HCT116 (cell line): ENCODE results near the gene TAS1R1. TPM values are rescaled to one million over a fixed set of nuclear protein-coding genes. Genes with fewer than 3 reads are reported as not detected.

Experiments
- ATAC-seq: fragments of 200-7000 bp; cut with Tn5 transposase; 2 replicates; pipeline ENCODE4 v1.9.1; 2020; ENCODE audit warnings: mild to moderate bottlenecking, moderate library complexity
- BruUV-seq: library from RNA; stranded (reverse); fragments of 400-500 nt; replicated peaks from 2 replicates; lab custom pipeline; 2021; lab: Mats Ljungman, UMichigan
- CTCF ChIA-PET: fragments of 300-600 bp; sonication (Branson Sonifier 250); formaldehyde crosslinking; loops from one replicate; lab custom pipeline; 2021; ENCODE audit warnings: antibody characterized with exemption; lab: Charles Lee
- POLR2A ChIA-PET: fragments of 300-600, 350-600 bp; sonication (Branson Sonifier 250); formaldehyde crosslinking; loops from one replicate; lab custom pipeline; 2021; ENCODE audit warnings: antibody characterized with exemption; lab: Charles Lee
- RAD21 ChIA-PET, 2 experiments: fragments of 300-600 bp; sonication (Branson Sonifier 250); formaldehyde crosslinking; loops; one replicate each; lab custom pipeline; 2023; ENCODE audit warnings: low total read pairs in 2 of 2; ENCODE audit not compliant: uncharacterized antibody in 2 of 2, unreplicated experiment in 2 of 2, low non-redundant PET in 1 of 2; lab: Charles Lee
- DNase-seq: peaks from one replicate; pipeline ENCODE4 v3.0.0-alpha.2; 2010; ENCODE audit warnings: low read depth, low spot score
- H2AFZ ChIP-seq: fragments of 200-600 bp; shearing (Covaris generic), sonication (generic); 2 replicates; pipeline ENCODE4 v1.6.1; 2017; ENCODE audit warnings: low read depth, mixed run types, mixed read lengths, antibody characterized with exemption, low read length; ENCODE audit not compliant: poor library complexity, severe bottlenecking
- H3K27ac ChIP-seq: 2 replicates; pipeline ENCODE4 v1.5.1; 2012; ENCODE audit warnings: low read depth, low read length
- H3K27me3 ChIP-seq: fragments of 200-600 bp; sonication (generic); 2 replicates; pipeline ENCODE4 v1.6.1; 2016; ENCODE audit warnings: mixed run types, low read length, mixed read lengths; ENCODE audit not compliant: insufficient read depth
- H3K36me3 ChIP-seq, 2 experiments: fragments of 200-500 bp in 1 of 2; fragments of 200-600 bp in 1 of 2; sonication (Bioruptor generic) in 1 of 2; sonication (generic) in 1 of 2; 2 replicates each; pipeline versions ENCODE4 v1.5.1 to v1.6.1; 2014 to 2016; ENCODE audit warnings: low read length in 2 of 2, inconsistent platforms in 1 of 2, mixed read lengths in 1 of 2, mixed run types in 1 of 2; ENCODE audit not compliant: insufficient read depth in 2 of 2, control insufficient read depth in 1 of 2
- H3K4me1 ChIP-seq, 2 experiments: fragments of 200-600 bp in 1 of 2; sonication (generic) in 1 of 2; 2 replicates each; pipeline versions ENCODE4 v1.5.1 to v1.6.1; 2012 to 2017; ENCODE audit warnings: low read length in 2 of 2, inconsistent platforms in 1 of 2, mild to moderate bottlenecking in 1 of 2, mixed read lengths in 1 of 2, mixed run types in 1 of 2, moderate library complexity in 1 of 2; ENCODE audit not compliant: insufficient read depth in 2 of 2, control insufficient read depth in 1 of 2
- H3K4me2 ChIP-seq: fragments of 200-600 bp; sonication (generic); 2 replicates; pipeline ENCODE4 v1.6.1; 2017; ENCODE audit warnings: mixed run types, low read length, mixed read lengths
- H3K4me3 ChIP-seq, 2 experiments: fragments of 200-600 bp in 1 of 2; sonication (generic) in 1 of 2; replicated peaks in 1 of 2; 2 replicates each; pipeline ENCODE4 v1.5.1; 2011 to 2016; ENCODE audit warnings: low read length in 2 of 2, control low read depth in 1 of 2, low read depth in 1 of 2, mild to moderate bottlenecking in 1 of 2, mixed read lengths in 1 of 2, mixed run types in 1 of 2
- H3K79me2 ChIP-seq: fragments of 200-600 bp; sonication (generic); 2 replicates; pipeline ENCODE4 v1.6.1; 2017; ENCODE audit warnings: mild to moderate bottlenecking, mixed run types, low read length, moderate library complexity, mixed read lengths; ENCODE audit not compliant: insufficient read depth
- H3K9ac ChIP-seq: fragments of 200-600 bp; sonication (generic); 2 replicates; pipeline ENCODE4 v1.6.1; 2016; ENCODE audit warnings: low read length, mixed read lengths
- H3K9me2 ChIP-seq: fragments of 200-600 bp; sonication (generic), shearing (Covaris generic); 2 replicates; pipeline ENCODE4 v1.6.1; 2017; ENCODE audit warnings: mixed run types, mild to moderate bottlenecking, moderate library complexity; ENCODE audit not compliant: insufficient read depth
- H3K9me3 ChIP-seq, 2 experiments: fragments of 200-500 bp in 1 of 2; fragments of 200-600 bp in 1 of 2; sonication (Bioruptor generic) in 1 of 2; sonication (generic) in 1 of 2; 2 replicates each; pipeline ENCODE4 v1.6.1; 2014 to 2017; ENCODE audit warnings: low read length in 2 of 2, mixed read lengths in 2 of 2, inconsistent platforms in 1 of 2, low read depth in 1 of 2, mild to moderate bottlenecking in 1 of 2, mixed run types in 1 of 2, moderate library complexity in 1 of 2; ENCODE audit not compliant: control insufficient read depth in 1 of 2, insufficient read depth in 1 of 2
- H4K20me1 ChIP-seq: fragments of 200-600 bp; sonication (generic), shearing (Covaris generic); 2 replicates; pipeline ENCODE4 v1.6.1; 2017; ENCODE audit warnings: mixed run types, mild to moderate bottlenecking, moderate library complexity; ENCODE audit not compliant: insufficient read depth
- CBX3 ChIP-seq: IDR thresholded peaks from 2 replicates; pipeline ENCODE4 v1.6.1; 2012; ENCODE audit warnings: low read depth
- CEBPB ChIP-seq: IDR thresholded peaks from 2 replicates; pipeline ENCODE4 v1.6.1; 2012; ENCODE audit warnings: low read depth
- EGR1 ChIP-seq: IDR thresholded peaks from 2 replicates; pipeline ENCODE4 v1.6.1; 2012; ENCODE audit warnings: low read depth
- FOSL1 ChIP-seq: IDR thresholded peaks from 2 replicates; pipeline ENCODE4 v1.6.1; 2012; ENCODE audit warnings: low read depth
- JUND ChIP-seq: IDR thresholded peaks from 2 replicates; pipeline ENCODE4 v1.6.1; 2012
- MAX ChIP-seq: IDR thresholded peaks from 2 replicates; pipeline ENCODE4 v1.6.1; 2012
- SIN3A ChIP-seq: IDR thresholded peaks from 2 replicates; pipeline ENCODE4 v1.6.1; 2012; ENCODE audit warnings: low read depth
- YY1 ChIP-seq: IDR thresholded peaks from 2 replicates; pipeline ENCODE4 v1.6.1; 2011; ENCODE audit warnings: low read length, low read depth, moderate library complexity, mild to moderate bottlenecking; ENCODE audit not compliant: insufficient replicate concordance; ENCODE audit errors: extremely low read depth
- intact Hi-C: fragments of 100-400 bp; cut with micrococcal nuclease; formaldehyde crosslinking; loops from 2 replicates; pipeline ENCODE4 v1.10.0; 2022
- total RNA-seq: library from RNA; stranded (reverse); gene quantifications from one replicate; pipeline ENCODE4 v1.2.1, GENCODE V29; 2021; ENCODE audit not compliant: unreplicated experiment
- TF ChIP-seq, protein P1 (sequence below): IDR thresholded peaks from 2 replicates; pipeline ENCODE4 v1.6.1; 2012; ENCODE audit warnings: low read depth
- TF ChIP-seq, protein P2 (sequence below): IDR thresholded peaks from 2 replicates; pipeline ENCODE4 v1.6.1; 2012

The TAS1R1 gene
- total RNA-seq, 1 experiment from 2014 or later = not detected

DNA sequence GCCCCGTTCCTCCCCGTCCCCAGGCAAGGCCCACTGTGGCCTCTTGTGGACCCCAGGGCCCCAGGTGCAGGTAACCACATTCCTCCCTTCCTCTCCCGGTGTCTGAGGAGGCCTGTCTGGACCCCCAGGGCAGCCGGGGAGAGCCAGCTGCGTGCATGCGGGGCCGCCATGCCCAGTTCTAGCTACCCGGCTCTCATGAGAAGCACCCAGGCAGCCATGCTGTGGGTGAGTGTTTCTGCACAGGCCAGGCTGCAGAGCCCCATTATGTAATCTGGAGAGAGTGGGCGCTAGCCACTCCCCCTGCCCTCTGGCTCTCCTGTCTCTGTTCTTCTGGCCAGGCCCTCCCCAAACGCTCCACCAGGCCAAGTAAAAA lies 45.2 kb upstream of the TAS1R1 start:
- BruUV-seq = no TSS peak
- POLR2A ChIA-PET = no interaction called here
- CTCF ChIA-PET = no interaction called here
- no peak for DNase-seq
- no peak overlapping the region for H3K4me3 ChIP-seq
- TF ChIP-seq MAX (no peak), CEBPB (no peak), CBX3 (no peak), EGR1 (no peak), SIN3A (no peak), JUND (no peak), FOSL1 (no peak), YY1 (no peak)
- TF ChIP-seq, protein P1, sequence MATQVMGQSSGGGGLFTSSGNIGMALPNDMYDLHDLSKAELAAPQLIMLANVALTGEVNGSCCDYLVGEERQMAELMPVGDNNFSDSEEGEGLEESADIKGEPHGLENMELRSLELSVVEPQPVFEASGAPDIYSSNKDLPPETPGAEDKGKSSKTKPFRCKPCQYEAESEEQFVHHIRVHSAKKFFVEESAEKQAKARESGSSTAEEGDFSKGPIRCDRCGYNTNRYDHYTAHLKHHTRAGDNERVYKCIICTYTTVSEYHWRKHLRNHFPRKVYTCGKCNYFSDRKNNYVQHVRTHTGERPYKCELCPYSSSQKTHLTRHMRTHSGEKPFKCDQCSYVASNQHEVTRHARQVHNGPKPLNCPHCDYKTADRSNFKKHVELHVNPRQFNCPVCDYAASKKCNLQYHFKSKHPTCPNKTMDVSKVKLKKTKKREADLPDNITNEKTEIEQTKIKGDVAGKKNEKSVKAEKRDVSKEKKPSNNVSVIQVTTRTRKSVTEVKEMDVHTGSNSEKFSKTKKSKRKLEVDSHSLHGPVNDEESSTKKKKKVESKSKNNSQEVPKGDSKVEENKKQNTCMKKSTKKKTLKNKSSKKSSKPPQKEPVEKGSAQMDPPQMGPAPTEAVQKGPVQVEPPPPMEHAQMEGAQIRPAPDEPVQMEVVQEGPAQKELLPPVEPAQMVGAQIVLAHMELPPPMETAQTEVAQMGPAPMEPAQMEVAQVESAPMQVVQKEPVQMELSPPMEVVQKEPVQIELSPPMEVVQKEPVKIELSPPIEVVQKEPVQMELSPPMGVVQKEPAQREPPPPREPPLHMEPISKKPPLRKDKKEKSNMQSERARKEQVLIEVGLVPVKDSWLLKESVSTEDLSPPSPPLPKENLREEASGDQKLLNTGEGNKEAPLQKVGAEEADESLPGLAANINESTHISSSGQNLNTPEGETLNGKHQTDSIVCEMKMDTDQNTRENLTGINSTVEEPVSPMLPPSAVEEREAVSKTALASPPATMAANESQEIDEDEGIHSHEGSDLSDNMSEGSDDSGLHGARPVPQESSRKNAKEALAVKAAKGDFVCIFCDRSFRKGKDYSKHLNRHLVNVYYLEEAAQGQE = no peak
- TF ChIP-seq, protein P2, sequence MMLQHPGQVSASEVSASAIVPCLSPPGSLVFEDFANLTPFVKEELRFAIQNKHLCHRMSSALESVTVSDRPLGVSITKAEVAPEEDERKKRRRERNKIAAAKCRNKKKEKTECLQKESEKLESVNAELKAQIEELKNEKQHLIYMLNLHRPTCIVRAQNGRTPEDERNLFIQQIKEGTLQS = no peak
- H3K36me3 ChIP-seq = no peaks in the 10 kb centered on the region
- no peaks in the 10 kb centered on the region for H3K9me3 ChIP-seq
- no peak overlapping the region for H3K4me2 ChIP-seq
- no peak for ATAC-seq
- H3K27me3 ChIP-seq = no peaks in the 10 kb centered on the region
- H3K79me2 ChIP-seq = no peaks in the 10 kb centered on the region
- H2AFZ ChIP-seq = no peak overlapping the region
- no peaks in the 10 kb centered on the region for H3K9me2 ChIP-seq
- H3K27ac ChIP-seq = no peak overlapping the region
- no peak overlapping the region for H3K9ac ChIP-seq
- RAD21 ChIA-PET = no interaction called here
- no peaks in the 10 kb centered on the region for H4K20me1 ChIP-seq
- H3K4me1 ChIP-seq = no peaks in the 10 kb centered on the region
- intact Hi-C loops = no loop called here
